Kidney capillary endothelial cell (primary cell): ENCODE measurements around the gene TLR8.
"Not testable (repeated sequence)": the region's sequence is repeated elsewhere in the genome, so short reads cannot be mapped to it uniquely, and the experiment has no call there.

Source experiments
- DNase-seq: peaks from one replicate; pipeline ENCODE4 v3.0.0-alpha.2; 2018; ENCODE audit warnings: low spot score

The TLR8 gene

GRCh38 chrX:12946838-12947544, 40.6 kb downstream of the TLR8 start:
- peak; percentile 71 for DNase-seq

- no peak for DNase-seq
Observed at GRCh38 chrX:12947545-12948235, 41.3 kb downstream of the TLR8 start.

DNA sequence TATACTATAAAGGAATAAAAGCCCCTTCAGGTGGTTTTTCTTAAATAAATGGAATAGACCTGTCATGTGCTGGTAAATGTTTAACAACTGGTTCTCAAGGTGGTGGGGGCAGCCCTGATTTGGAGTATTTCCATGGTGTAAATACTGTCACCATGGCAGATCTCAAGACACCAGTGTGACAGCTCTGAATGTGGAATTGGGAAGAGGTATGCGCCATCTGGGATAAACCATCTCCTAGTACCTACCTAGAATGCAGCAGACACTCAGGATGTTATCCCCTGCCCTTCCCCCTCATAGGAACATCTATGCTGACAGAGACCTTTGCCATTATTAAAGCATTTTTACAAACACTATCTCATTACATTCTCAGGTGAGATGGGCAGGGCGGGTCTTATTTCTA, 42.1 kb downstream of the TLR8 start:
- DNase-seq: no peak

DNA sequence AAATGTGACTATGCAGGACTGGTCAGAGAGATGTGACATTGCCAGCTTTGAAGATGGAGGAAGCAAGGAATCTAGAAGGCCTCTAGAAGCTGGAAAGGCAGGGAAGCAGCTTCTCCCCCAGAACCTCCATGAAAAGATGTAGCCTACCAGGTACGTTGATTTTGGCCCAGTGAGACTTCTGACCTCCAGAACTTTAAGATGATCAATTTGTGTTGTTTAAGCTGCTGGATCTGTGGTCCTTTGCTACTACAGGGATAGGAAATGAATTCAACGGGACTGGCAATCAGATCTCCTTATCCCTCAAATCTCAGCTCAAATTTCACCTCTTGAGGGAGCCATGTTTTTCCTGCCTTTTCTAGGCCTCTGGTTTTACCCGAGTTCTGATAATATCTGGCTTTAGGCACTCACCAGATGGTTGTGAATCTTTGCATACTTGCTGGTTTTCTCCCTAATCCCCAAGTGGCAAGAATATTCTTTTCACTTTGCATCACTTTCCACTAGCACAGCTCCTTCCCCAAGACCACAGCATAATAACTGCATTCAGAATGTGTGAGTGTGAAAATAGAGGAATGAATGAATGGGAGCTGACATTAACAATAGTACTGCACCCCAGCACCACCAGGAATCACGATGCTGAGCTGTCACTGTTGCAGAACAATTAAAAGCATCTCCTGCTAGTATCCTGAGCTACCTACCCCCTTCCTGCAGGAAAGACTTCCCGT, 42.9 kb downstream of the TLR8 start:
- peak; percentile 36 for DNase-seq

DNA sequence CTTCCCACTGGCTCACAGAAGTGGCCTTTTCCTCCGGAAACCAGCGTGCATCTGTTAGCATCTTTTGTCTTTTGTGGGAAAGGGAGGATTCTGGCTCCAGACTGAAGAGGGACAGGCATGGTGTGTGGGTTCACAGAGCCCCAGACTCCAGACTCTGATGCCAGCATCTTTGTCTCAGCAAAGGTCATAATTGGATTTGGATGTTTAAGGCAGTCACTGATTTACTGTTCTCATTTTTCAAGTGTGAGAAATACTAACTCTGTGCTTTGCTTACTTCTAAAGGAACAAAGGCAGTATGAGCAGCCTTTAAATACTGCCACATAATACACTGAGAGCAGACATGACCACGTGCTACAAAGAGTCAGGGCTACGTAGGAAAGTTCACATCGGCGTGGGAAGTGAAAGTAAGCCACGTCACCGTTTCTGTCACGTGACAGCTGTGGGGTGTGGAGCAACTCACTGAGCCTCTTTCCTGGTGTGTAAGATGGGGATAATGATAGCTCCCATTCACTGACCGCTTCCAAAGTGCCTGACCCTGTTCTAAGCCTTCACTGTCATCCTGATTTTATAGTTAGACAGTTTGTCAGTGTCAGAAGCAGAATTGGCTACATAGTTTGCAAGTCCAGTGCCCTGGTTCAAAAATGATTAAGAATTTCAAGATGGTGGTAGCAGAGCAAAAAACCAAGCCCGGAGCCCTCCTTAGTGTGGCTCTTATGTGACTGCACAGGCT, 43.7 kb downstream of the TLR8 start:
- DNase-seq: peak; percentile 59

DNA sequence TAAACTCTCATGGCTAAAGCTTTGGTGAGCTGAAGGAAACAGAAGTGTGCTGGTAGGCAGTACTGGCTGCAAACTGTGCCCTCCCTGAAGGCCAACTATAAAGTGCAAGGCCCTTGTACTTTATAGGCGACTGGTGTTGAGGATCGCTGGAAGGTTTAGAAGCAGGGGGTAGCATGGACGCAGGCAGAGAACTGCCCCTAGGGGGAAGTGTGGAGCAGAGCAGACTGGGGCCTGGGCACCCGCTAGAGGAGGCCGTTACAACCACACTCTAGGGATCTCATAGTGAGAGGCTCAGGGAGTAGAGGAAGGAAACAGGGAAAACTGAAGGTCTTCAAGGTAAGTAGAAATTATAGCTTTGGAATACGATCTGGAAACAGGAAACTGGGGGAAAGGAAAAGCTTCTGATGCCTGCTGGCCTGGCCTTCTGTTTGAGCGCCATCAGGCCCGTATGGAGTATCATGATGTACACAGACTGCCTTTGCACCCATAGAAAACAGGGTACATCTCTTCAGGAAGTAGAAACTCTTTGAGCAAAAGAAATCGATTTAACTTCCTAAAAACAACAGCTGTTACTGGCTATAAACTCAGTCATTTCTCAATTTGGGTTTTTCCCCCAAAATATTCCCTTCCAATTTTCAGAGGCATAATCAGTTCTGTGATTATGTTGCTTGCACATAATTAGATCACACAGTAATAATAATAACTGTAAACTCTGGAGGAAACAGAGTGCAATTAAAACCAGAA, 44.6 kb downstream of the TLR8 start:
- DNase-seq: no peak

GRCh38 chrX:12951595-12951975, 45.2 kb downstream of the TLR8 start:
- no peak for DNase-seq

GRCh38 chrX:12953420-12953819, 47.0 kb downstream of the TLR8 start:
- no peak for DNase-seq

DNA sequence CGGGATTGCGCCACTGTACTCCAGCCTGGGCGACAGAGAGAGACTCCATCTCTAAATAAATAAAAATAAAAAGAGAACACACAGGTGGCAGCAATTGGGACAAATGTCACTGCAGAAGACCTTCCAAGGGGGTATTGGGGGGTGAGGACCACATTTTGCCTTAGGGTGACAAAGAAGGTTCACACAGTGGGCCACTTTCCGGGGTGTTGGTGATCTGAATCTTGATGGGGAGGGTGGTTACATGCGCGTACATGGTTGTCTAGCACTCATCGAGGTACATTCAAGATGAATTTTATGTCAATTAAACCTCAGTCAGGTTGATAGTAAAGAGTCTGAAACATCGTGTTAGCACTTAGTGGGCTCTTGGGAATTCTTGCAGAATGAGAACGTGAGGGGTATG, 48.0 kb downstream of the TLR8 start:
- no peak for DNase-seq

DNA sequence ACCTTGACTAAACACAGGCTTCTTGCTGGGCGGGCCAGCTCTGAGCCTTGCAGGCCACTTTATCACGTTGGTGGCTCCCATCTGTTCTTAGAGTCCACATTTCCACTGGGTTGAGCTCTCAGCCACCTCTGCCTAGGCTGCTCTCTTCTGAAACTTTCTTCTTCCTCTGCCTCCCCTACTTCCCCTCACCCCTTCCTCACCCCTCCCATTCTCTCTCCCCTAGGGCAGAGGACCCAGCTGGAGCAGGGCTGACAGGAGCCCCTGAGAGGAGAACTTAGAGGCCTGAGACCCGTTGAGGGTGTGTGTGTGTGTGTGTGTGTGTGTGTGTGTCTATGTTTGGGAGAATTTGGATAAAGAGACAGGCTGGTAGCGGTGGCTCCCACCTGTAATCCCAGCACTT, 48.6 kb downstream of the TLR8 start:
- no peak for DNase-seq

GRCh38 chrX:12955882-12956703, 49.7 kb downstream of the TLR8 start:
- no peak for DNase-seq

- no peak for DNase-seq
Observed at GRCh38 chrX:12956704-12957534, 50.5 kb downstream of the TLR8 start.

GRCh38 chrX:12958059-12958458, 51.6 kb downstream of the TLR8 start:
- no peak for DNase-seq

GRCh38 chrX:12958461-12958860, 52.0 kb downstream of the TLR8 start:
- no peak for DNase-seq

- DNase-seq: no peak
Observed at GRCh38 chrX:12961196-12961718, 54.8 kb downstream of the TLR8 start.

DNA sequence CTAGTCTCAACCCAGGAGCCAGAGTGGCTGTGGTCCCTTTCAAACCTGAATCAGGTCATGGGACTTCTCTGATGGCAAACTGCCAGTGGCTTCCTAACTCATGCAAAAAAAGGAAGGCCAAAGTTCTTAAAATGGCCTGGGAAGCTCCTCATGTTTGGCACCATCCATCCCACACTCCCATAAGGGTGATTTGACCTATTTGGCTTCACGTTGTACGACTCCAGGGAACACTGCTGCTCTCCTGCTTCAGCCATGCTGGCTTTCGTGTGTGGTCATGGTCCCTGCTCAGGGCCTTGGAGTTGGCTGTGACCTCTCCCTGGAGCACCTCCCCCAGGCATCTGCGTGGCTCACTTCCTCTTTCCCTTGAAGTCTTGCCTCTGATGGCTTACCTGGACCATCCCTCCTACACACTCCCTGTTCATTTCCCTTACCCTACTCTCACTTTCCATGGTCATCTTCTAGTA, 55.7 kb downstream of the TLR8 start:
- no peak for DNase-seq

- not testable (repeated sequence) for DNase-seq
Observed at GRCh38 chrX:12963210-12963850, 56.9 kb downstream of the TLR8 start.

DNA sequence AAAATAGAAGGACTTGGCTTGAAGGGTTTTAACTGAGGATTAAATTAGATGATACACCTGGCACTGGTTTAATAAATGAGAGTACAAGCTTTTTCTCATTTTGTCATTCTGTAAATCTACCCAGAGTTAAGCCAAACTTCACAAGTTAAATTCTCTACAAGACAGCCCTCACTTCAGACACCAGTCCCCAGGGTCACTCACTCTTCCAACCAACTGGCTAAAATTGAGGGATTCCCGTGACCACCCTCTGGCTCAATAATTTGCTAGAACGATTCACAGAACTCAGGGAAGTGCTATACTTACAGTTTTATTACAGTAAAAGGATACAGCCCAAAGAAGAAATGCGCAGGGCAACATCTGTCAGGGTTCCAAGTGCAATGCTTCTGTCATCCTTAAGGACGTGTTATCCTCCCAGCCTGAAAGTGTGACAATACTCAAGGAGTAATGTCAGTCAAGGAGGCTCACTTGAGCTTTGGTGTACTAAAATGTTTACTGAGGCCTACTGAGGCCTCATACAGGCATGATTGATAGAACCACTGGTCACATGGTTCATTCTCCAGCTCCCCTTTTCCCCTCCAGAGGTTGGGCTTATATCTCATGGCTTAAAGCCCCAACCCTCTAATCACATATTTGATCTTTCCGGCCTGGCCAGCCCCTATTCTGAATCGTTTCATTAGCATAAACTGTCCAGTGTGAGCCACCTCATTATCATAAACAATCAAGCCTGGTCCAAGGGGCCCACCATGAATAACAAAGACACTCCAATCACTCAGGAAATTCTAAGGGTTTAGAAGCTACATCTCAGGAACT, 58.9 kb downstream of the TLR8 start:
- no peak for DNase-seq
